GM21528 (cell line): ENCODE measurements around the gene ZNF679.
A peak's percentile ranks its signal among the peaks of the same experiment; 100 is the strongest.
"Not testable (repeated sequence)": the region's sequence is repeated elsewhere in the genome, so short reads cannot be mapped to it uniquely, and the experiment has no call there.

ENCODE experiments used
- ATAC-seq: cut with Tn5 transposase; IDR thresholded peaks from one replicate; pipeline ENCODE4 v1.9.1; 2021; ENCODE audit warnings: mild to moderate bottlenecking, moderate library complexity; ENCODE audit not compliant: unreplicated experiment, low FRiP score

The ZNF679 gene

DNA sequence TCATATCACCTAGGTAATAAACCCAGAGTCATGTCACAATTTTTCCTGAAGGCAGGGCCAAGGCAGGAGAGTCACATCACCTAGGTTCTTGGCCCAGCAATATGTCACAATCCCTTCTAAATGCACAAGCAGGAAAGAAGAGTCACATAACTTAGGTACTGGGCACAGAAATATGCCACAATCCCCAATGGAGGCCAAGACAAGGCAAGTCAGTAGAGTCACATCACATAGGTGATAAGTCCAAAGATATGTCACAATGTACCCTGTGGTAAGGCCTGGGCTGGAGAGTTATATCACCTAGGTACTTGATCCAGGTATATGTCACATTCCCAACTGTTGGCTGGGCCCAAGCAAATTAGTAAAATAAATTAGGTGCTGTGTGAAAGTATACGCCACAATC lies at the start of gene ZNF679:
Gene ZNF679, plus strand, starts transcription at position 301 of the 400 bp plus-strand sequence. CDS start 20,644 bp downstream, outside the sequence.
- ATAC-seq = not testable (repeated sequence)

- no peak for ATAC-seq
Measured at GRCh38 chr7:64180989-64181388, 47.3 kb upstream of the ZNF679 start.

DNA sequence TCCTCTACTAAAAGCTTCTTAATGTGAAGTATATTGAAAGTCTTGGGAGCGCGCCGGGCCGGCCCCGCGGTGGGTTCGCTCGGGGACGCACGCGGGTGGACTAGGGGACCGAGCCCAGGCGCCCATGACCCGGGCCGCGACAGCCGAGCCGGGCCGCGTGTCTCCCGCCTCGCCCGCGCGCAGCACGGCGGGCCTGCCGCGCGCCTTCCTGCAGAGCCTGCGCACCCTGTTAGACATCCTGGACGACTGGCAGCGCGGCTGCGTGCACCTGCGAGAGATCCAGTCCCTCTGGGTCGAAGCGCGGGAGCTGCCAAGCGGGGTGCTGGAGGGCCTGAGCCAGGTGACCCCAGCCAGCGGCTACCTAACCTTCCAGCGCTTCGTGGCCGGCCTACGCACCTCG lies 46.7 kb upstream of the ZNF679 start:
- ATAC-seq = no peak

DNA sequence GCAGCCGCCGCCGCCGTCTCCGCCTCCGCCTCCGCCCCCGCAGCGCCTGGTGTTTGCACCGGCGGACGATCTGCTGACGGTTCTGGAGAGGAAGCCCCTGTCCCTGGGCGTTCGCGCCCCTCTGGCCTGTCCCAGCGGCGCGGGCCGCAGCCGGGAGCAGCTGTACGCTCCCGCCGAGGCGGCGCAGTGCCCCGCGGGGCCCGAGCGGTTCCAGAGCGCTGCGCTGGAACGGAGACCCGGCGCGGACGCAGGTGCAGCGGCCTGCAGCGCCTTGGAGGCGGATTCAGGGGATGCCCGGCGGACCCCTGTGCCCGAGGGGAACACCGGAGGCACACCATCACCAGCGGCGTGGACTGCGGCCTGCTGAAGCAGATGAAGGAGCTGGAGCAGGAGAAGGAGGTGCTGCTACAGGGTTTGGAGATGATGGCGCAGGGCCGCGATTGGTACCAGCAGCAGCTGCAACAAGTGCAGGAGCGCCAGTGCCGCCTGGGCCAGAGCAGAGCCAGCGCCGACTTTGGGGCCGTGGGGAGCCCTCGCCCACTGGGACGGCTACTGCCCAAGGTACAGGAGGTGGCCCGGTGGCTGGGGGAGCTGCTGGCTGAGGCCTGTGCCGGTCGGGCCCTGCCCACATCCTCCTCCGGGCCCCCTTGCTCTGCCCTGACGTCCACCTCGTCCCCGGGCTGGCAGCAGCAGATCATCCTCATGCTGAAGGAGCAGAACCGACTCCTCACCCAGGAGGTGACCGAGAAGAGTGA lies 46.1 kb upstream of the ZNF679 start:
- ATAC-seq = no peak

GRCh38 chr7:64183126-64183742 lies 45.0 kb upstream of the ZNF679 start:
- no peak for ATAC-seq

DNA sequence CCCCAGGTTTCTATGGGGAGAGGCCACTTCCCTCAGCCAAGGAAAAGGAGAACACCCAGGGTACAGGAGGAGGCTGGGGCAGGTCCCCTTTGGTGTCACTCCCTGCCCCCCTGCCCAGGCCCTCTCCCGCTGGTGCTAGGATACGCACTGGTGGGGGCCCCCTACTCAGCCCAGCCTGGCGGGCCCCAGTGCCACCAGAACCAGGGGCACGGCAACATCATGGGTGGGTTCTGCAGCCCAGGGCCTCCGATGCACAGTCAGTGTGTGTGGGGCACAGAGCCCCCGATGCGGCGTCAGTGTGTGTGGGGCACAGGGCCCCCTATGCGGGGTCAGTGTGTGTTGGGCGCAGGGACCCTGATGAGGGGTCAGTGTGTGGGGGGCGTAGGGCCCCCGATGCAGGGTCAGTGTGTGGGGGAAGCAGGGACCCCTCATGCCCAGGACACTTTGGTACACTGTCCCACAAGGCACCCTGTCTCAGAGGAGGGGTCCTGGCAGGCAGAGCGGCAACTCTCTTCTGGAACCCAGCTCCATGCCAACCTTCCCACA lies 44.4 kb upstream of the ZNF679 start:
- no peak for ATAC-seq

- no peak for ATAC-seq
Measured at GRCh38 chr7:64184376-64184775, 43.9 kb upstream of the ZNF679 start.

- no peak for ATAC-seq
Measured at GRCh38 chr7:64187408-64187807, 40.9 kb upstream of the ZNF679 start.

GRCh38 chr7:64192148-64192704 lies 36.0 kb upstream of the ZNF679 start:
- ATAC-seq = no peak

DNA sequence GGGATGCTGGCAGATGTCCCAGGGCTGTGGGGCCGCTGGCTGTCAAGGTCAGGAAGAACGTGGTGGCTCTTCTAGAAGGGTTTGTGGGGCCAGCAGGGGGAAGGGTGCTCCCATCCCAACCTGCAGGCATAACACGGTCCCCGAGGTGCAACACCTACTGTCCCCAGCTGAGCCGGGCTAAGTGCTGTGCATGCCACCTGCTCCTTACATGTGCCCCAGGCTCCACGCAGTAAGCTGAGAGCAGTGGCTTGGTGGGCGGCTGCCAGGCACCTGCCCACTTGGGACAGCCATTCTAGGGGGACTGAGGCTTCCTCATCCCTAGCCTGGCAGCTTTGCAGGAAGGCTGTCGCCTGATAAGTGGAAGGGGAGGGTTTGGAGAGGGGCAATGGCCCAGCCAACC lies 35.5 kb upstream of the ZNF679 start:
- ATAC-seq = no peak

DNA sequence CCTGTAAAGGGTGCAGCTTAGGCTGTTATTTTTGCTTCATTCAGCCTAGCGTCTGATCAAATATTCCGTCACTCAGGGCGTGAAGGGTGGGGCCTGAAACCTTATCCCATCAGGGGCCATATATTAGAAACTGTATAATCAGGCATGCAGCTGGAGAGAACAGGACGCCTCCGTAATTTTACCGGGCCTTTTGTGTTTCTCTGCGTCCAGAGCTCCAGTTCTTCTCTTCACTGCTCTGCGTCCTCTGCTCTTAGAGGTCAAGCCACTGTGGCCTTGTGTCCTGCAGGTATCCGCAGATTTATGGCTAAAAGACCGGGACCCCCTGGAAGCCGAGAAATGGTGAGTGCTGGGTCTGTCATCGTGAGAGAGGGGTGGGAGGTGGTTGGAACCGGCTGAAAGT lies 21.4 kb upstream of the ZNF679 start, which contains the start of gene ZNF735:
Gene ZNF735, plus strand, starts transcription at position 301 of the 400 bp plus-strand sequence. Its CDS starts 0 bp downstream, at position 301.
- ATAC-seq = no peak

DNA sequence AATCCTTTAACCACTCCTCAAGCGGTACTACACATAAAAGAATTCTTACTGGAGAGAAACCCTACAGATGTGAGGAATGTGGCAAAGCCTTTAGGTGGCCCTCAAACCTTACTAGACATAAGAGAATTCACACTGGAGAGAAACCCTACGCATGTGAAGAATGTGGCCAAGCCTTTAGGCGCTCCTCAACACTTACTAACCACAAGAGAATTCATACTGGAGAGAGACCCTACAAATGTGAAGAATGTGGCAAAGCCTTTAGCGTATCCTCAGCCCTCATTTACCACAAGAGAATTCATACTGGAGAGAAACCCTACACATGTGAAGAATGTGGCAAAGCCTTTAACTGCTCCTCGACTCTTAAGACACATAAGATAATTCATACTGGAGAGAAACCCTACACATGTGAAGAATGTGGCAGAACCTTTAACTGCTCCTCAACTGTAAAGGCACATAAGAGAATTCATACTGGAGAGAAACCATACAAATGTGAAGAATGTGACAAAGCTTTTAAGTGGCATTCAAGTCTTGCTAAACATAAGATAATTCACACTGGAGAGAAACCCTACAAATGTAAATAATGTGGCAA lies 8.5 kb upstream of the ZNF679 start:
- ATAC-seq = not testable (repeated sequence)

DNA sequence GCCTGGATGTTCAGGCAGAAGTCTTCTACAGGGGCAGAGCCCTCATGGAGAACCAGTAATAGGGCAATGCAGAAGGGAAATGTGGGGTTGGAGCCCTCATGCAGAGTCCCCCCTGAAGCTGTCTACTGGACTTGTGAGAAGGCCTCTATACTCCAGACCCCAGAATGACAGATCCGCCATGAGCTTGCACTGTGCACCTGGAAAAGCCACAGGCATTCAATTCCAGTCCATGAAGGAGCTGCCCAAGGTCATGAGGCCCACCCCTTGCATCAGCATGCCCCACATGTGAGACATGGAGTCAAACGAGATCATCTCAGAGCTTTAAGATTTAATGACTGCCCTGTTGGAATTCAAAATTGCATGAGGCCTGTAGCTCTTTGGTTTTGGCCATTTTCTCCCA lies 4.9 kb upstream of the ZNF679 start:
- no peak for ATAC-seq

DNA sequence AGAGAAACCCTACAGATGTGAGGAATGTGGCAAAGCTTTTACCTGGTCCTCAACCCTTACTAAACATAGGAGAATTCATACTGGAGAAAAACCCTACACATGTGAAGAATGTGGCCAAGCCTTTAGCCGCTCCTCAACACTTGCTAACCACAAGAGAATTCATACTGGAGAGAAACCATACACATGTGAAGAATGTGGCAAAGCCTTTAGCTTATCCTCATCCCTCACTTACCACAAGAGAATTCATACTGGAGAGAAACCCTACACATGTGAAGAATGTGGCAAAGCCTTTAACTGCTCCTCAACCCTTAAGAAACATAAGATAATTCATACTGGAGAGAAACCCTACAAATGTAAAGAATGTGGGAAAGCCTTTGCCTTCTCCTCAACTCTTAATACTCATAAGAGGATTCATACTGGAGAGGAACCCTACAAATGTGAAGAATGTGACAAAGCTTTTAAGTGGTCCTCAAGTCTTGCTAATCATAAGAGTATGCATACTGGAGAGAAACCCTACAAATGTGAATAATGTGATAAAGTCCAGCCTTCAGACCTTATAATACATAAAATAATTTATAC lies 38.2 kb downstream of the ZNF679 start:
- no peak for ATAC-seq

- no peak for ATAC-seq
Measured at GRCh38 chr7:64277630-64278029, 49.4 kb downstream of the ZNF679 start.

DNA sequence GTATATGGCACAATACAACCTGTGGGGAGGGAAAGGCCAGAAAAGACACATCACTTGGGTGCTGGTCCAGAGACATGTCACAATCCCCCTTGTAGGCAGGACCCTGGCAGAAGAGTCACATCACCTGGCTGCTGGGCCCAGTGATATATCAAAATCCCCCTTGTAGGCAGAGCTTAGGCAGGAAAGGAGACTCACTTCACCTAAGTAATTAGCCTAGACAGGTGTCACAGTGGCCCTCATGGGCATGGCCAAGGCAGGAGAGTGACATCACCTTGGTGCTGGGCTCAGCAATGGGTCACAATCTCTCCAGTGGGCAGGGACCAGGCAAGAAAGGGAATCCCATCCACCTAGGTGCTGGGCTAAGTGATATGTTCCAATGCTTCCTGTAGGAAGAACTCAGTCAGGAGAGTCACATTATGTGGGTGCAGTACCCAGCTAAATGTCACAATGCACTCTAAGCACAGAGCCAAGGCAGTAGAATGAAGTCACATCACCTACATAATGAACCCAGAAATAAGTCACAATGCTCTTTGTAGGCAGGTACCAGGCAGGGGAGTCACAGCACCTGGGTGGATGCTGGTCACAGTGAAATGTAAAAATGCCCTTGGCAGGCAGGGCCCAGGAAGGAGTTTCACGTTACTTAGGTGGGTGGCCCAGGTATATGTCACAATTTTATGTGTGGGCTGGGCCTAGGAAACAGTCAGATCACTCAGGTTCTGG lies 66.6 kb downstream of the ZNF679 start:
- ATAC-seq = no peak

DNA sequence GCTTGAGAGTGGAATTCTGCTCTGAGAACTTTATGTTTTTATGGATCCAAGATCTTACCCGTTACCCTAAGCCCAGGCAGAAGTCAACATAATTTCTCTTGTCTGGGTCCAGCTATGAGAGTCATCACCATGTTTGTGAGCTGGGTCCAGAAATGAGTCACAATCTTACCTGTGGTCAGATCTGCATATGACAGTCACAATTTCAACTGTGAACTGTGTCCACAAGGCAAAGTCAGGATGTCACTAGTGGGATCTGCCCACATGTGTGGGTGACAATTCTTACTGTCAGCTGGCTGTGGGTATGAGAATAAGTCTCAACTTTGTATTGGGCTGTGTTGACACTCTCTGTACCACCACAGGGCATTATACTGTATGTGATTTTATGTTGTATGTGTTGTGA lies 69.1 kb downstream of the ZNF679 start:
- ATAC-seq = not testable (repeated sequence)

DNA sequence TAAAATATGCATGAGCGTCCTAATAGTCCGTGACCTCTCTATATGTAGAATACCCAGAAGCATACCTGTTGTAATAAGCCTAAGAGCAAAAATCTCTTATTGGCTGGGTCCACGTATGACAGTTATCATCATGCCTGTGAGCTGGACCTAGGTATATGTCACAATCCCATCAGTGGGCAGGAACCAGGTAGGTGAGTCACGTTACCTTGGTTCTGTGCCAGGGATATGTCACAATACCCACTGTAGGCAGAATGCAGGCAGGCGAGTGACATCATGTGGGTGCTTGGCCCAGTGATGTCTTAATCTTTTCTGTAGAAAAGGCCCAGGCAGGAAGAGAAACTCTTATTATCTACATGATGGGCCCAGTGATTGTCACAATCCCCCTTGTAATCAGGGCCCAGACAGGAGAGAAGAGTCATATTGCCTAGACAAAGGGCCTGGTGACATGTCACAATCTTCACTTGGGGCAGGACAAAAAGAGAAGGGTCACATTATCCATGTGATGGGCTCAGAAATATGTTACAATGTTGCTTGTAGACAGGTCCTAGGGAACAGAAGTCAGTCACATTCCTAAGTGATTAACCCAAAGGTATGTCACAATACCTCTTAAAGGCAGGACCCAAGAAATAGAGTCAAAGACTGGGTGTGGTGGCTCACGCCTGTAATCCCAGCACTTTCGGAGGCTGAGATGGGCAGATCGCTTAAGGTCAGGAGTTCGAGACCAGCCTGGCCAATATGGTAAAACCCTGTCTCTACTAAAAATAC lies 72.5 kb downstream of the ZNF679 start:
- no peak for ATAC-seq

DNA sequence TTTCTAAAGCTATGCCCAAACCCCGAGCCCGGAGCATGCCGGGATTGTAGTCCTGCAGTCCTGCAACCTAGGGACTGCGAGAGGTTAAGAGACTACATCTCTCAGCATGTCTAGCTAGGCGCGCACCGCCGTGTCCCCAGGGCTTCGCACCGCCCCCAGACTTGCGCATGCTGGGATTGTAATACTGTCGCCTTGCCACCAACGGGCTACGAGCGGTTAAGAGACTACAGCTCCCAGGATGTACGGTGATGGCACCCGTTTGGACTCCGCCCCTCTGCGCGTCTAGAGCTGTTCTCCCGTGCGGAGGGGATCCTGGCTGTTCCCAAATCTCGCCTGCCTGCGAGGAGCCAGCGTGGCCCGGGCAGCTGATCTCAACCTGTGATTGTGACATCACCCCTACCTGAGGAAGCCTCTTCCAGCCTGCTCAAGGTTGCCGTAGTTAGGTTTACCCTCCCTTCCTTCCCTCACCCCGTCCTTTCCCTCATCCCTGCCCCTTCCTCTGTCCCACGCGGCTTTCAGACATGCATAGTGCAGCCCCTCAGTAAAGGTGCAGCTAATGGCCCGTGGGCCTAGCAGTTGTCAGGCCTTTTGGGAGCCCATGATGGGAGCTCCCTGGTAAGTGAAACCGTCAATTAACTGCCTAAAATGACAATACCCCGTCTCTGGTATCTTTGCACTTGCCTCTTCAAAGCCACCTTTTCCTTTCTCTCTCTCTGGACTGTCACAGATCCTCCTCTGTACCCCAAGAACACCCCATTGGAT lies 79.2 kb downstream of the ZNF679 start:
- ATAC-seq = peak; percentile 99
